Raji (cell line): ENCODE results near the gene TST.

Source experiments
- POLR2A ChIP-seq: IDR thresholded peaks from 2 replicates; pipeline ENCODE4 v1.6.1; 2011; ENCODE audit warnings: low read depth, low read length, control low read depth; ENCODE audit not compliant: insufficient read depth

The TST gene

DNA sequence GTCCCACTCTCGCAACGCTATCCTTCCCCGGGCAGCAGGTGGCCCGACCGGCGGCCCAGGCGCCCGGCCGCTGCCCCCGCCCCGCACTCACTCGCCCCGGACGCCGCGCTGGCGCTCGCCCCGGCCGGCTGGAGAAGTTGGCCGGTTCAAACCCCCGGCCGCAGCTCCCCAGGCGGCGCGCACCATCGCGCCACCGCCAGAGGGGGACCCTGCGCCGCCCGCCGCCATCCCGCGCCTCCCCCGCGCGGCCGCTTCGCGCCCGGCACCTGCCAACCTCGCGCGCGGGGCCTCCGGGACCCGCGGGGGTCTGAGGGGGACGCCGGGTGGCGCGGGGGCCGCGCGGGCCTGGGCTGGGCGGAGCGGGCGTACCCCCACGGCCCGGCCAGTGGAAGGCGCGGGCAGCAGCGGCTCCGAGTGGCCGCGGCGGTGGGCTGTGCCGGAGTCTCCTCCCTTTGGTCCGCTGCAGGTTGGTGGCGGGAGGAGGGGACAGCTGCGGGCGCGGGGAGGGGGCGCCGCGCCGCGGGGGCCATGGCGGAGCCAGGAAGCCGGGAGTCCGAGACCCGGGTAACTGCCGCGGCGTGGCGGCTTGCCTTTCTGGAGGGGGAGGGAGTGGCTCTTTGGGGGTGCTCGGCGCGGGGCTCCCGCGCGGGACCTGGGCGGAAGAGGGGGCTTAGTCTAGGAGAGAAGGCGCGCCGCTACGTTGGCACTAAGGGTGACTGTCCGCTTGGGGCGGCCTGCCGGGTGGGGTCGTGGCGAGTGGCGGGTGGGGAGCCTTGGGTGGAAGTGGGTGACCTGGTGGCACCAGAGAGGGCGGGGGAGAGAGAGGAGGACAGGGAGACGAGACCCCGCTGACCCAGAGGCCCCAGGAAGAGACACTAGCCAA is at the start of gene TST, which contains the start of gene MPST:
Gene TST (minus strand): TSS at position 139 of the 883 bp plus-strand sequence. CDS start 715 bp downstream, outside the sequence.
Gene MPST (plus strand): TSS at position 434 of the 883 bp plus-strand sequence. CDS start 95 bp downstream, at position 529.
- peak; percentile 54 for TF ChIP-seq POLR2A

- TF ChIP-seq POLR2A: no peak
These were observed 49.6 kb upstream of the TST start for GRCh38 chr22:37068859-37069258.

DNA sequence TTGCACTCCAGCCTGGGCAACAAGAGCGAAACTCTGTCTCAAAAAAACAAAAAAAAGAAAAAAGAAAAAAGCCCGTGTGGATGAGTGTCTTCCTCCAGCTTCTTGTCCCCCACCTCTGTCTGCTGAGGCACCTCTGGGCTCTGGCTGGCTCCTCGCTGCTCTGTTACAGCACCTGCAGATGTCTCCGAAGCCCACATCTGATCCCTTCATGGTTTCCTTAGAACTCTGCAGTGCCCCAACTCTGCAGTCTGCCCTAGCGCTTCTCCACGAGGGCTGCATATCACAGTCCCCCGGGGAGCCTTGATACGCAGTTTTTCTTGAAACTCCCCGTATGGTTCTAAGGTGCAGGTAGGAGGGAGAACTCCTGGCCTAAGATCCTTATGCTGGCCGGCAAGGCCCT is 48.2 kb upstream of the TST start:
- no peak for TF ChIP-seq POLR2A

- no peak for TF ChIP-seq POLR2A
These were observed 46.7 kb upstream of the TST start for GRCh38 chr22:37065961-37066360.

- TF ChIP-seq POLR2A: no peak
These were observed 45.9 kb upstream of the TST start for GRCh38 chr22:37065180-37065579.

GRCh38 chr22:37064553-37064952 is 45.3 kb upstream of the TST start:
- TF ChIP-seq POLR2A: no peak

DNA sequence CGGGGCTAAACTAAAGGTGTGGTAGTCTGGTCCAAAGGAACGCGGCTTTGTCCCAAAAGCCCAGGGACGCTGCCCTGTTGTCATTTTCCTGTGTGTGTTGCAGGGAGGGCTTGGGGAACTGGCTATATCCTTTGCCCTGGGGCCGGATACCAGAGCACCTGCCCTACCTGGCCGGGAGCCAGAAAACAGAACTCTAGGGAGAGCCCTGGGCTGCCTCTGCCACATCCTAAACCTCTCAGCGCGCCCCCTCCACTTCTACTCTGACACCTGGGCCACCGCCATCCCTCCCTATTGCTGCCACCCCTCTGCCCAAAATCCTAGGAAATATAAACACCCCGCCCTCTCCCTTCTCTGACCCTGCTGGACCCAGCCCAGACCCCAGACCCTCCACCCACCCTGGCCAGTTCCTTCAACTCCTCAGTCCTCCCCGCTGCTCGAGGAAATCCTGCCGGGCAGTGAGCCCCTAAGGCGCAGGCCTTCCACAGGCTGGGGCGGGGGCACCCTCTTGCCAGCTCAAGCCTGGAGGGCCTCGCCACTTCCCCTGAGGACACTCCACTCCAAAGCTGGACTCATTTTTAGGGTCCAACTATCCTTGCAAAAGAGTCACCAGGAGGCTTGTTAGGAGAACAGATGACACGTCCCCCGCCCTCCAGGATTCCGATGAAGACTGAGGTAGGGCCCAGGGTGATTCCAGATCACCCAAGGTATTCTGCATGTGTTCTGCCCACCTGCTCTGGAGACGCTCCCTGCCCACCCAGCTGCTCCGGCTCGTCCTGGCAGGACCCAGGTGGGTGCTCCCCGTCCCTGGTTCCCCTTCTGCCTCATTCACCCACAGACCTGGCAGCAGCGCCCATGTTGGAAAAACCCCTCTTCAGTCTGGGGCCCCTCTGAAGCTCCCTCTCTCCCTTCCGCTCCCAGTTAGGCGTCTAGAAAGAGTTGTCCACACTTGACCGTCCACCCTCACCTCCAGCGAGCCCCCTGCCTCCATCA is 44.5 kb upstream of the TST start:
- no peak for TF ChIP-seq POLR2A

DNA sequence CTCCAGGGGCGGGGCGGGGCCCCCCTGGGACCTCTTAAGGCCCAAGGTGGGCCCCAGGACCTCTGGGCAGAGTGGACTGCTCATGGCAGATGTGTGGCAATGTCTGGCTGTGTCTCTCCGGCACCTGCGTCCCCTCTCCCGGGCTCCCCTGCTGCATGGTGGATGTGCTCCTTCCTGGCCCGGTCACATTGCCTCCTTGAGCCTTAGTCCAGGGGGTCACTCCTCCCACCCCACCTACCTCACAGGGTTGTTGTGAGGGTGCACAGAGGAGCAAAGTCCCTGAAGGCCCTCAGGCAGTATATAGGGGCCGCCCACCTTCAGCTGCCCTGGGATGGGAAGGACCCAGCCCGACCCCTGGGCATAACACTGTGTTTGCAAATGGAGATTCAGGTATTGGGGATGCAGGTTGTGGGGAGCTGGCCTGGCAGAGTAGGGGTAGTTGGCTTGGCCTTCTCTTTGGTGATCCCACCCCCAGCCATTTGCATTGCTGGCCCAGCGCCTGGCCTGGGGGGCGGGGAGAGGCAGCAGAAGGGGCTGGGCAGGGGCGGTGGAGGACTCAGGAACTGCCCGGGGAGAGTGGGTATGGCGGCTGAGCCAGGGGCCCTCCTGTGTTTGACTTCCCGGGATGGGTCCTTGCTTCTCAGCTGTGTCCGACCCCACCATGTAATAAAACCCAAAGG is 43.6 kb upstream of the TST start:
- TF ChIP-seq POLR2A: no peak

DNA sequence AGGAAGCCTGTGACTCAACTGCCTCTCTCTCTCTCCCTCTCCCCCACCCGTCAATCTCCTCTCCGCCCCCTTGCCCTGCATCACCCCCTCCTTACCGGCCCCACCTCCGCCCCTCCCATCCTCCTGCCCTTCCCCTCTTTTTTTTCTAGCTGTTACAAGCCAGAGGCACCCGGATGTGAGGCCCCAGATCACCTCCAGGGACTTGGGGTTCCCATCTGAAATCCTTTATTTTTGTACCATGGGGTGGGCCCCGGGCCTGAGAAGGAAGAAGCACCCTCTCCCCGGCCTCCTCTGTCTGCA is 43.1 kb upstream of the TST start:
- no peak for TF ChIP-seq POLR2A

GRCh38 chr22:37061611-37062375 is 42.5 kb upstream of the TST start:
- no peak for TF ChIP-seq POLR2A

GRCh38 chr22:37060801-37061610 is 41.8 kb upstream of the TST start:
- no peak for TF ChIP-seq POLR2A

- TF ChIP-seq POLR2A: no peak
These were observed 40.7 kb upstream of the TST start for GRCh38 chr22:37059876-37060449.

GRCh38 chr22:37058917-37059701 is 39.9 kb upstream of the TST start:
- TF ChIP-seq POLR2A: no peak
